Tibial nerve (tissue), 4 donors: ENCODE results near the gene POLR3H.

Source experiments
- CTCF ChIP-seq, 5 experiments: fragments of 200-600 bp in 3 of 5; fragments of 450-650 bp in 2 of 5; sonication (generic) in 3 of 5; IDR thresholded peaks; one replicate each; pipeline ENCODE4 v1.5.1; 2016 to 2019; ENCODE audit warnings: antibody characterized with exemption in 5 of 5, mild to moderate bottlenecking in 3 of 5, moderate library complexity in 2 of 5
- EP300 ChIP-seq, 2 donors: sonication (generic); formaldehyde crosslinking; IDR thresholded peaks; one replicate each; pipeline ENCODE4 v1.6.1; 2017; ENCODE audit warnings: antibody characterized with exemption in 2 of 2, mild to moderate bottlenecking in 1 of 2

DNA sequence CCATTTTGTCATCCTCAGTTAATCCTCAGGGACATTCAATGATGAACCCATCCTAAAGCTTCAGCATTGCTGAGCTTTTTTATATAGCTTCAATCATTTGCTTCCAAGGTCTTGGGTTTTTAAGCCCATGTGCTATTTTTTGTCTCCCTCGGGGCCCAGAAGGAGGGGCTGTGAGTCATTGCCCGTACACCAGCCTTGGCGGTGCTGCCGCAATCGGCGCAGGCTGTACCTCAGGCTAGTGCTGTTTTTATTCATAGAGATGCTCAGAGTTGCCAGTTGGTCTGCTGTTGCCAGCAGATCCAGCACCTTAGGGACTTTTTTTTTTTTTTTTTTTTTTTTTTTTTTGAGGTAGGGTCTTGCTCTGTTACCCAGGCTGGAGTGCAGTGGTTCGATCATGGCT is 39.9 kb downstream of the POLR3H start:
- TF ChIP-seq EP300 (IDR thresholded peaks at IDR 0.05) = peak in 1 of 2 donors; percentile 22
- no peak for TF ChIP-seq CTCF (IDR thresholded peaks at IDR 0.05)
